ENCODE data around the gene KRTAP9-1.

DNA sequence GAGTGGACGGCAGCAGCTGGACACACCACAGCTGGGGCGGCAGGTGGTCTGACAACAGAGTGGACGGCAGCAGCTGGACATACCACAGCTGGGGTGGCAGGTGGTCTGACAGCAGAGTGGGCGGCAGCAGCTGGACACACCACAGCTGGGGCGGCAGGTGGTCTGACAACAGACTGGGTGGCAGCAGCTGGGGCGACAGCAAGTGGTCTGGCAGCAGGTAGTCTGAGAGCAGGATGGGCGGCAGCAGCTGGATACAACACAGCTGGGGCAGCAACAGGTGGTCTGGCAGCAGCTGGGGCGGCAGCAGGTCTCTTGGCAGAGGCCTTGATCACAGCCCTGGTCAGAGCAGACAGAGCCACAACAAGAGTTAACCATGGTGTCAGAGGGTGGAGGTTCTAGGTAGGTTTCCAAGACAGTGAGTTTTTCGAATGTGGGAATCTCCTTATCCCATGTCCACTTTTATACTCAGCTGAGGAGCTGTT lies 5.2 kb upstream of the KRTAP9-1 start, which contains the start of gene KRTAP4-1:
- TF ChIP-seq CBX2 (IDR thresholded peaks at IDR 0.05; ENCODE audit: low read depth, low read length): no peak
- TF ChIP-seq CBX2 (CRISPR knock-in tag; IDR thresholded peaks at IDR 0.05; ENCODE audit: low read depth): no peak
- no peak for TF ChIP-seq DMAP1 (CRISPR knock-in tag; IDR thresholded peaks at IDR 0.05)
- no peak for TF ChIP-seq ZSCAN25 (CRISPR knock-in tag; IDR thresholded peaks at IDR 0.05)
- no peak for TF ChIP-seq NCOA1 (CRISPR knock-in tag; IDR thresholded peaks at IDR 0.05)
- TF ChIP-seq, protein P1, sequence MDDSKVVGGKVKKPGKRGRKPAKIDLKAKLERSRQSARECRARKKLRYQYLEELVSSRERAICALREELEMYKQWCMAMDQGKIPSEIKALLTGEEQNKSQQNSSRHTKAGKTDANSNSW (CRISPR knock-in tag; IDR thresholded peaks at IDR 0.05; ENCODE audit: borderline replicate concordance): no peak
- no peak for TF ChIP-seq ZNF784 (CRISPR knock-in tag; IDR thresholded peaks at IDR 0.05; ENCODE audit: borderline replicate concordance)
- TF ChIP-seq KDM2A (CRISPR knock-in tag; IDR thresholded peaks at IDR 0.05; ENCODE audit: borderline replicate concordance, low read depth): no peak
- TF ChIP-seq POLR2A (IDR thresholded peaks at IDR 0.05; ENCODE audit: insufficient read depth in 1 of 2, low read depth in 2 of 2, low read length in 2 of 2): no peak
